Measurements from ENCODE around the gene PPP6R3. TPM values are rescaled to one million over a fixed set of nuclear protein-coding genes. Genes with fewer than 3 reads are reported as not detected.

Gene PPP6R3
- total RNA-seq, 1 experiment from 2014 or later = 163 TPM

- no TSS peak for BruUV-seq (replicated peaks)
- intact Hi-C loops (cut with micrococcal nuclease; ENCODE audit: unreplicated experiment) (no loop called here), in situ Hi-C loops (cut with HindIII; ENCODE audit: low pct_unique_long_range_greater_than_20kb, low sequenced_read_pairs) (no loop called here)
- Histone ChIP-seq H3K27me3 (ENCODE audit: control insufficient read depth, insufficient read depth, low read length) (no peaks in the 10 kb centered on the region), H3K9me3 (ENCODE audit: control insufficient read depth, insufficient read depth, low read depth, low read length) (no peaks in the 10 kb centered on the region), H3K4me3 (ENCODE audit: low read depth in 2 of 2, low read length in 2 of 2) (no peak overlapping the region), H3K4me1 (ENCODE audit: control insufficient read depth, insufficient read depth, low read length) (peaks cover 30% of the 10 kb centered on the region), H3K36me3 (ENCODE audit: control insufficient read depth, insufficient read depth, low read length) (peaks cover under 1% of the 10 kb centered on the region; the same call in 1 of the 2 replicates), H3K27ac (ENCODE audit: low read length) (no peak overlapping the region)
- TF ChIP-seq CTCF (IDR thresholded peaks at IDR 0.05) (no peak), REST (IDR thresholded peaks at IDR 0.05; ENCODE audit: insufficient read depth in 1 of 2, low read depth in 2 of 2, low read length in 1 of 2) (no peak), SIN3A (IDR thresholded peaks at IDR 0.05; ENCODE audit: borderline replicate concordance, insufficient read depth, low read depth, low read length) (no peak), POLR2AphosphoS5 (IDR thresholded peaks at IDR 0.05; ENCODE audit: low read depth, low read length) (no peak), TCF7L2 (IDR thresholded peaks at IDR 0.05; ENCODE audit: low read depth, low read length) (no peak)
- CTCF ChIA-PET = no interaction called here
- no peak for DNase-seq (ENCODE audit: low read depth, low spot score)
- no peak for ATAC-seq
- POLR2A ChIA-PET = no interaction called here
Measured at GRCh38 chr11:68508425-68508824, 47.9 kb downstream of the PPP6R3 start.

- in situ Hi-C loops (cut with HindIII; ENCODE audit: low pct_unique_long_range_greater_than_20kb, low sequenced_read_pairs) = no loop called here
- peaks cover 2% of the 10 kb centered on the region; the same call in 1 of the 2 replicates for H3K36me3 ChIP-seq (ENCODE audit: control insufficient read depth, insufficient read depth, low read length)
- TF ChIP-seq SIN3A (IDR thresholded peaks at IDR 0.05; ENCODE audit: borderline replicate concordance, insufficient read depth, low read depth, low read length) (no peak), REST (IDR thresholded peaks at IDR 0.05; ENCODE audit: insufficient read depth in 1 of 2, low read depth in 2 of 2, low read length in 1 of 2) (no peak), CTCF (IDR thresholded peaks at IDR 0.05) (no peak), POLR2AphosphoS5 (IDR thresholded peaks at IDR 0.05; ENCODE audit: low read depth, low read length) (no peak), TCF7L2 (IDR thresholded peaks at IDR 0.05; ENCODE audit: low read depth, low read length) (no peak)
- no peaks in the 10 kb centered on the region for H3K27me3 ChIP-seq (ENCODE audit: control insufficient read depth, insufficient read depth, low read length)
- DNase-seq (ENCODE audit: low read depth, low spot score) = no peak
- ChIA-PET CTCF (no interaction called here), POLR2A (no interaction called here)
- intact Hi-C loops (cut with micrococcal nuclease; ENCODE audit: unreplicated experiment) = no loop called here
- H3K4me1 ChIP-seq (ENCODE audit: control insufficient read depth, insufficient read depth, low read length) = peaks cover 26% of the 10 kb centered on the region
- BruUV-seq (replicated peaks) = no TSS peak
- no peak for ATAC-seq
- H3K27ac ChIP-seq (ENCODE audit: low read length) = no peak overlapping the region
- no peaks in the 10 kb centered on the region for H3K9me3 ChIP-seq (ENCODE audit: control insufficient read depth, insufficient read depth, low read depth, low read length)
- no peak overlapping the region for H3K4me3 ChIP-seq (ENCODE audit: low read depth in 2 of 2, low read length in 2 of 2)
Measured at GRCh38 chr11:68509066-68509465, 48.5 kb downstream of the PPP6R3 start.

All from Panc1 (cell line).